GM12878 (cell line): ENCODE data around the gene BCAS4. TPM values are rescaled to one million over a fixed set of nuclear protein-coding genes. Genes with fewer than 3 reads are reported as not detected.

Source experiments
- ATF2 ChIP-seq: IDR thresholded peaks from 2 replicates; pipeline ENCODE4 v1.6.1; 2012; ENCODE audit warnings: low read length, inconsistent platforms
- ATF3 ChIP-seq: IDR thresholded peaks from 2 replicates; pipeline ENCODE4 v1.6.1; 2011; ENCODE audit warnings: low read depth, mild to moderate bottlenecking, low read length, moderate library complexity, borderline replicate concordance; ENCODE audit errors: extremely low read depth
- CHD1 ChIP-seq: IDR thresholded peaks from 2 replicates; pipeline ENCODE4 v1.6.1; 2012; ENCODE audit warnings: low read depth, low read length, improper control_type of control experiment
- CREM ChIP-seq: IDR thresholded peaks from 2 replicates; pipeline ENCODE4 v1.6.1; 2014; ENCODE audit warnings: antibody characterized with exemption, low read depth
- MXI1 ChIP-seq: fragments of 150-350 bp; IDR thresholded peaks from 2 replicates; pipeline ENCODE4 v1.6.1; 2011; ENCODE audit warnings: low read depth, mild to moderate bottlenecking, inconsistent platforms, low read length, improper control_type of control experiment
- NR2C1 ChIP-seq: fragments of 450-650 bp; IDR thresholded peaks from 2 replicates; pipeline ENCODE4 v1.6.1; 2017; ENCODE audit warnings: antibody characterized with exemption, mild to moderate bottlenecking, moderate library complexity
- PAX8 ChIP-seq: fragments of 450-650 bp; IDR thresholded peaks from 2 replicates; pipeline ENCODE4 v1.6.1; 2017; ENCODE audit warnings: mild to moderate bottlenecking, moderate library complexity
- PRDM15 ChIP-seq: fragments of 450-650 bp; formaldehyde crosslinking; IDR thresholded peaks from 2 replicates; pipeline ENCODE4 v1.4.0; 2020; ENCODE audit warnings: mild to moderate bottlenecking, moderate library complexity
- RFX5 ChIP-seq: IDR thresholded peaks from 2 replicates; pipeline ENCODE4 v1.6.1; 2011; ENCODE audit warnings: low read depth, low read length, improper control_type of control experiment
- SMAD5 ChIP-seq: IDR thresholded peaks from 2 replicates; pipeline ENCODE4 v1.6.1; 2016; ENCODE audit warnings: antibody characterized with exemption, low read depth
- SREBF1 ChIP-seq: IDR thresholded peaks from 2 replicates; pipeline ENCODE4 v1.6.1; 2012; ENCODE audit warnings: mild to moderate bottlenecking, low read length
- USF2 ChIP-seq: IDR thresholded peaks from 2 replicates; pipeline ENCODE4 v1.6.1; 2011; ENCODE audit warnings: low read depth, low read length, improper control_type of control experiment, borderline replicate concordance
- ZBTB11 ChIP-seq: fragments of 450-650 bp; formaldehyde crosslinking; IDR thresholded peaks from 2 replicates; pipeline ENCODE4 v1.5.0; 2022; ENCODE audit warnings: mild to moderate bottlenecking, missing genetic modification characterization
- ZNF592 ChIP-seq: fragments of 450-650 bp; IDR thresholded peaks from 2 replicates; pipeline ENCODE4 v1.6.1; 2017; ENCODE audit warnings: mild to moderate bottlenecking, moderate library complexity
- polyA plus RNA-seq, 11 experiments: library from polyadenylated mRNA; depleted of rRNA in 4 of 11; unstranded in 6 of 11; stranded (reverse) in 5 of 11; fragments of >200 nt; fragmentation: Nextera tagmentation in 4 of 11; fragmentation: Illumina TruSeq in 1 of 11; extraction: Ambion mirVana in 4 of 11; extraction: Trizol in 1 of 11; gene quantifications; 1 replicate in 1 of 11; 2 replicates in 10 of 11; pipeline versions ENCODE4 v1.2.1 to v1.2.3, GENCODE V29; 2011 to 2016; ENCODE audit warnings: inconsistent platforms in 2 of 11, missing spikeins in 2 of 11, low read depth in 1 of 11
- total RNA-seq, 4 experiments: library from RNA; depleted of rRNA in 3 of 4; stranded (reverse); fragments of >200 nt in 3 of 4; fragmentation: Illumina TruSeq in 1 of 4; extraction: Trizol in 1 of 4; gene quantifications; 2 replicates each; pipeline versions ENCODE4 v1.2.1 to v1.2.3, GENCODE V29; 2013 to 2021

Gene BCAS4
- total and polyA plus RNA-seq, 10 of the 15 experiments (the other 5 are each of a cell fraction or from before 2014, with no cell fraction given) = 14.8 to 214 (median 65.3) TPM

- no peak for TF ChIP-seq ZNF592
- TF ChIP-seq CREM = no peak
- no peak for TF ChIP-seq ZBTB11 (CRISPR knock-in tag)
- TF ChIP-seq PAX8 = no peak
- TF ChIP-seq NR2C1 = no peak
- no peak for TF ChIP-seq PRDM15 (CRISPR knock-in tag)
- TF ChIP-seq CHD1 = no peak
- TF ChIP-seq MXI1 = peak; percentile 39; the same call in 1 of the 2 replicates
- TF ChIP-seq RFX5 = no peak
- no peak for TF ChIP-seq SMAD5
- TF ChIP-seq SREBF1 = no peak
- no peak for TF ChIP-seq ATF3
- no peak for TF ChIP-seq USF2
- TF ChIP-seq ATF2 = peak; percentile 35; the same call in 1 of the 2 replicates
Observed at GRCh38 chr20:50815162-50815989, 20.5 kb downstream of the BCAS4 start (continued).
